Lung (tissue), 12 donors: ENCODE data around the gene NFKBIL1. TPM values are rescaled to one million over a fixed set of nuclear protein-coding genes. Genes with fewer than 3 reads are reported as not detected.

Source experiments
- ATAC-seq: fragments of 200-7000 bp; cut with Tn5 transposase; one replicate; pipeline ENCODE4 v1.9.1; 2020; ENCODE audit warnings: moderate number of reproducible peaks; ENCODE audit not compliant: insufficient read depth, low FRiP score
- DNase-seq, 3 donors: peaks; one replicate each; pipeline ENCODE4 v3.0.0-alpha.2; 2013 to 2017
- H3K27ac ChIP-seq, 2 donors: one replicate each; pipeline ENCODE4 v1.5.1; 2013; ENCODE audit warnings: mild to moderate bottlenecking in 2 of 2, moderate library complexity in 2 of 2, control low read depth in 1 of 2, inconsistent platforms in 1 of 2, low read depth in 1 of 2, low read length in 1 of 2
- H3K27me3 ChIP-seq, 3 donors: one replicate each; pipeline ENCODE4 v1.5.1; 2013; ENCODE audit warnings: low read length in 2 of 3; ENCODE audit not compliant: control insufficient read depth in 3 of 3, insufficient read depth in 3 of 3
- H3K36me3 ChIP-seq, 4 donors: one replicate each; pipeline ENCODE4 v1.5.1; 2013; ENCODE audit warnings: low read length in 4 of 4, mild to moderate bottlenecking in 1 of 4, moderate library complexity in 1 of 4; ENCODE audit not compliant: control insufficient read depth in 4 of 4, insufficient read depth in 4 of 4
- H3K4me1 ChIP-seq, 5 donors: one replicate each; pipeline ENCODE4 v1.5.1; 2013; ENCODE audit warnings: low read length in 5 of 5, mild to moderate bottlenecking in 2 of 5, moderate library complexity in 1 of 5; ENCODE audit not compliant: control insufficient read depth in 5 of 5, insufficient read depth in 5 of 5
- H3K4me3 ChIP-seq: one replicate; pipeline ENCODE4 v1.5.1; 2013; ENCODE audit warnings: mild to moderate bottlenecking, control low read depth, moderate library complexity
- H3K9ac ChIP-seq, 2 donors: one replicate each; pipeline ENCODE4 v1.5.1; 2013; ENCODE audit warnings: low read length in 2 of 2, control low read depth in 1 of 2; ENCODE audit not compliant: insufficient read depth in 1 of 2
- H3K9me3 ChIP-seq, 4 donors: one replicate each; pipeline ENCODE4 v1.5.1; 2013; ENCODE audit warnings: low read length in 3 of 4, mild to moderate bottlenecking in 1 of 4, moderate library complexity in 1 of 4; ENCODE audit not compliant: control insufficient read depth in 4 of 4, insufficient read depth in 3 of 4
- WGBS, 2 donors: extraction: QIAGEN DNeasy Blood & Tissue Kit; methylation state at CpG; one replicate each; pipeline ENCODE4 v1.1.7; 2013; 5-methylcytosine and 5-hydroxymethylcytosine counted together
- polyA plus RNA-seq, 2 donors: library from polyadenylated mRNA; stranded (reverse); fragments of 200-250 nt; gene quantifications; one replicate each; pipeline ENCODE4 v1.2.1, GENCODE V29; 2013
- total RNA-seq, 2 donors: library from RNA; depleted of rRNA in 1 of 2; stranded (reverse); fragments of >200 nt in 1 of 2; gene quantifications; one replicate each; pipeline ENCODE4 v1.2.1, GENCODE V29; 2014 to 2021
- TF ChIP-seq, protein P1 (sequence below): IDR thresholded peaks from 2 replicates; pipeline ENCODE4 v1.5.1; 2012; ENCODE audit warnings: mild to moderate bottlenecking; ENCODE audit errors: control extremely low read depth, extremely low read depth
- donor health status: control.
- donor health status: control.
- donor health status: Bipolar disorder and iron deficiency.
- donor health status: healthy.
- donor health status: DM: yes; HTN: yes; CAD: no.

The NFKBIL1 gene
- total and polyA plus RNA-seq, 4 donors, result 13.5 to 32.2 (median 19.0) TPM

DNA sequence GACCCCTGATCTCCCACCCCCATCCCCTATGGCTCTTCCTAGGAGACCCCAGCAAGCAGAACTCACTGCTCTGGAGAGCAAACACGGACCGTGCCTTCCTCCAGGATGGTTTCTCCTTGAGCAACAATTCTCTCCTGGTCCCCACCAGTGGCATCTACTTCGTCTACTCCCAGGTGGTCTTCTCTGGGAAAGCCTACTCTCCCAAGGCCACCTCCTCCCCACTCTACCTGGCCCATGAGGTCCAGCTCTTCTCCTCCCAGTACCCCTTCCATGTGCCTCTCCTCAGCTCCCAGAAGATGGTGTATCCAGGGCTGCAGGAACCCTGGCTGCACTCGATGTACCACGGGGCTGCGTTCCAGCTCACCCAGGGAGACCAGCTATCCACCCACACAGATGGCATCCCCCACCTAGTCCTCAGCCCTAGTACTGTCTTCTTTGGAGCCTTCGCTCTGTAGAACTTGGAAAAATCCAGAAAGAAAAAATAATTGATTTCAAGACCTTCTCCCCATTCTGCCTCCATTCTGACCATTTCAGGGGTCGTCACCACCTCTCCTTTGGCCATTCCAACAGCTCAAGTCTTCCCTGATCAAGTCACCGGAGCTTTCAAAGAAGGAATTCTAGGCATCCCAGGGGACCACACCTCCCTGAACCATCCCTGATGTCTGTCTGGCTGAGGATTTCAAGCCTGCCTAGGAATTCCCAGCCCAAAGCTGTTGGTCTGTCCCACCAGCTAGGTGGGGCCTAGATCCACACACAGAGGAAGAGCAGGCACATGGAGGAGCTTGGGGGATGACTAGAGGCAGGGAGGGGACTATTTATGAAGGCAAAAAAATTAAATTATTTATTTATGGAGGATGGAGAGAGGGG, 26.1 kb downstream of the NFKBIL1 start:
- no peaks in the 10 kb centered on the region for H3K9me3 ChIP-seq
- H3K27me3 ChIP-seq, result peaks cover 0 to 9% (median 0%) of the 10 kb centered on the region in 3 donors
- no peaks in the 10 kb centered on the region for H3K4me1 ChIP-seq
- 93 to 94% methylated on average over 9 of the region's 9 CpGs for WGBS, 2 donors
- no peak overlapping the region for H3K4me3 ChIP-seq
- no peaks in the 10 kb centered on the region for H3K36me3 ChIP-seq
- H3K9ac ChIP-seq, result no peak overlapping the region
- DNase-seq (no peak), ATAC-seq (no peak)
- no peak overlapping the region for H3K27ac ChIP-seq
- TF ChIP-seq, protein P1, sequence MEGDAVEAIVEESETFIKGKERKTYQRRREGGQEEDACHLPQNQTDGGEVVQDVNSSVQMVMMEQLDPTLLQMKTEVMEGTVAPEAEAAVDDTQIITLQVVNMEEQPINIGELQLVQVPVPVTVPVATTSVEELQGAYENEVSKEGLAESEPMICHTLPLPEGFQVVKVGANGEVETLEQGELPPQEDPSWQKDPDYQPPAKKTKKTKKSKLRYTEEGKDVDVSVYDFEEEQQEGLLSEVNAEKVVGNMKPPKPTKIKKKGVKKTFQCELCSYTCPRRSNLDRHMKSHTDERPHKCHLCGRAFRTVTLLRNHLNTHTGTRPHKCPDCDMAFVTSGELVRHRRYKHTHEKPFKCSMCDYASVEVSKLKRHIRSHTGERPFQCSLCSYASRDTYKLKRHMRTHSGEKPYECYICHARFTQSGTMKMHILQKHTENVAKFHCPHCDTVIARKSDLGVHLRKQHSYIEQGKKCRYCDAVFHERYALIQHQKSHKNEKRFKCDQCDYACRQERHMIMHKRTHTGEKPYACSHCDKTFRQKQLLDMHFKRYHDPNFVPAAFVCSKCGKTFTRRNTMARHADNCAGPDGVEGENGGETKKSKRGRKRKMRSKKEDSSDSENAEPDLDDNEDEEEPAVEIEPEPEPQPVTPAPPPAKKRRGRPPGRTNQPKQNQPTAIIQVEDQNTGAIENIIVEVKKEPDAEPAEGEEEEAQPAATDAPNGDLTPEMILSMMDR, result no peak

DNA sequence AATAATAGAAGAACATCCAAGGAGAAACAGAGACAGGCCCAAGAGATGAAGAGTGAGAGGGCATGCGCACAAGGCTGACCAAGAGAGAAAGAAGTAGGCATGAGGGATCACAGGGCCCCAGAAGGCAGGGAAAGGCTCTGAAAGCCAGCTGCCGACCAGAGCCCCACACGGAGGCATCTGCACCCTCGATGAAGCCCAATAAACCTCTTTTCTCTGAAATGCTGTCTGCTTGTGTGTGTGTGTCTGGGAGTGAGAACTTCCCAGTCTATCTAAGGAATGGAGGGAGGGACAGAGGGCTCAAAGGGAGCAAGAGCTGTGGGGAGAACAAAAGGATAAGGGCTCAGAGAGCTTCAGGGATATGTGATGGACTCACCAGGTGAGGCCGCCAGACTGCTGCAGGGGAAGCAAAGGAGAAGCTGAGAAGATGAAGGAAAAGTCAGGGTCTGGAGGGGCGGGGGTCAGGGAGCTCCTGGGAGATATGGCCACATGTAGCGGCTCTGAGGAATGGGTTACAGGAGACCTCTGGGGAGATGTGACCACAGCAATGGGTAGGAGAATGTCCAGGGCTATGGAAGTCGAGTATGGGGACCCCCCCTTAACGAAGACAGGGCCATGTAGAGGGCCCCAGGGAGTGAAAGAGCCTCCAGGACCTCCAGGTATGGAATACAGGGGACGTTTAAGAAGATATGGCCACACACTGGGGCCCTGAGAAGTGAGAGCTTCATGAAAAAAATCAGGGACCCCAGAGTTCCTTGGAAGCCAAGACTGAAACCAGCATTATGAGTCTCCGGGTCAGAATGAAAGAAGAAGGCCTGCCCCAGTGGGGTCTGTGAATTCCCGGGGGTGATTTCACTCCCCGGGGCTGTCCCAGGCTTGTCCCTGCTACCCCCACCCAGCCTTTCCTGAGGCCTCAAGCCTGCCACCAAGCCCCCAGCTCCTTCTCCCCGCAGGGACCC, 27.0 kb downstream of the NFKBIL1 start:
- WGBS, 2 donors, result 84 to 89% methylated on average over 14 of the region's 14 CpGs
- H3K27ac ChIP-seq, result no peak overlapping the region

DNA sequence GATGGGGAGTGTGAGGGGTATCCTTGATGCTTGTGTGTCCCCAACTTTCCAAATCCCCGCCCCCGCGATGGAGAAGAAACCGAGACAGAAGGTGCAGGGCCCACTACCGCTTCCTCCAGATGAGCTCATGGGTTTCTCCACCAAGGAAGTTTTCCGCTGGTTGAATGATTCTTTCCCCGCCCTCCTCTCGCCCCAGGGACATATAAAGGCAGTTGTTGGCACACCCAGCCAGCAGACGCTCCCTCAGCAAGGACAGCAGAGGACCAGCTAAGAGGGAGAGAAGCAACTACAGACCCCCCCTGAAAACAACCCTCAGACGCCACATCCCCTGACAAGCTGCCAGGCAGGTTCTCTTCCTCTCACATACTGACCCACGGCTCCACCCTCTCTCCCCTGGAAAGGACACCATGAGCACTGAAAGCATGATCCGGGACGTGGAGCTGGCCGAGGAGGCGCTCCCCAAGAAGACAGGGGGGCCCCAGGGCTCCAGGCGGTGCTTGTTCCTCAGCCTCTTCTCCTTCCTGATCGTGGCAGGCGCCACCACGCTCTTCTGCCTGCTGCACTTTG, 28.0 kb downstream of the NFKBIL1 start, which contains the start of gene TNF:
Gene TNF (plus strand): TSS at position 231 of the 567 bp plus-strand sequence. CDS start 177 bp downstream, at position 408.
- TF ChIP-seq, protein P1, result no peak
- no peaks in the 10 kb centered on the region for H3K4me1 ChIP-seq
- peaks cover 0 to 4% (median 0%) of the 10 kb centered on the region in 3 donors for H3K27me3 ChIP-seq
- WGBS, 2 donors, result 33 to 50% methylated on average over 18 to 19 of the region's 19 CpGs
- ATAC-seq (peak; percentile 48), DNase-seq (no peak)
- no peak within 1 kb of the TSS for H3K9ac ChIP-seq
- H3K36me3 ChIP-seq, result no peaks in the 10 kb centered on the region
- H3K4me3 ChIP-seq, result no peak within 1 kb of the TSS
- H3K9me3 ChIP-seq, result no peaks in the 10 kb centered on the region
- no peak within 1 kb of the TSS for H3K27ac ChIP-seq

More for the DNA sequence above, 27.0 kb downstream of the NFKBIL1 start:
- DNase-seq (no peak), ATAC-seq (no peak)
- peaks cover 0 to 4% (median 0%) of the 10 kb centered on the region in 3 donors for H3K27me3 ChIP-seq
- no peaks in the 10 kb centered on the region for H3K4me1 ChIP-seq
- TF ChIP-seq, protein P1, result no peak
- H3K9ac ChIP-seq, result no peak overlapping the region
- H3K36me3 ChIP-seq, result no peaks in the 10 kb centered on the region
- no peak overlapping the region for H3K4me3 ChIP-seq
- H3K9me3 ChIP-seq, result no peaks in the 10 kb centered on the region
